ENCODE measurements around the gene SARM1. TPM values are rescaled to one million over a fixed set of nuclear protein-coding genes. Genes with fewer than 3 reads are reported as not detected.

Gene SARM1
- total RNA-seq, 6 experiments from 2014 or later, result 15.1 to 18.9 (median 16.8) TPM

- Mint-ChIP-seq H3K4me3 (no peak overlapping the region), H3K4me1 (ENCODE audit: low read depth) (peaks cover 4% of the 10 kb centered on the region), H3K9me3 (no peaks in the 10 kb centered on the region), H3K27me3 (ENCODE audit: insufficient read depth) (no peaks in the 10 kb centered on the region; the same call in 1 of the 2 replicates), H3K36me3 (ENCODE audit: low read depth) (peaks cover 14% of the 10 kb centered on the region), H3K27ac (no peak overlapping the region)
- DNase-seq, result no peak
- TF ChIP-seq CTCF (IDR thresholded peaks at IDR 0.05), result no peak
Observed at GRCh38 chr17:28385406-28385805, 13.9 kb downstream of the SARM1 start.

DNA sequence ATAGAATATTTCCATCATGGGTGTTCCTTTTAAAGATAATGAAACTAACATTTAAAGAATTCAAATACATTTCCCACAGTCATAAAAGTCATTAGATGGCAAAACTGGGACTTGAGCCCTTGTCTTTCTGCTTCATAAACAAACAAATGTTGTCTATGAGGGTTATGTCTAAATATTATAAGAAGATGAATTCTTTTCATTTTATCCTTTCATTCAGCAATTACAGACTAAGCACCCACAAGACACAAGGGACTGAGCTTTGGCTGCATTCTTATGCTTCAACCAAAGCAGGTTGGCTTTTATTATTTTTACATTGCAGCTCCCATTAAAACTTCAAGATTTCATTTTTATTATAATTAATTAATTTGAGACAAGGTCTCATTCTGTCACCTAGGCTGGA lies 14.9 kb downstream of the SARM1 start:
- Mint-ChIP-seq H3K36me3 (ENCODE audit: low read depth) (peaks cover 24% of the 10 kb centered on the region), H3K4me1 (ENCODE audit: low read depth) (no peaks in the 10 kb centered on the region), H3K9me3 (no peaks in the 10 kb centered on the region), H3K4me3 (no peak overlapping the region), H3K27me3 (ENCODE audit: insufficient read depth) (no peaks in the 10 kb centered on the region; the same call in 1 of the 2 replicates), H3K27ac (no peak overlapping the region)
- no peak for TF ChIP-seq CTCF (IDR thresholded peaks at IDR 0.05)
- DNase-seq, result no peak

- no peak overlapping the region for H3K4me3 Mint-ChIP-seq
- no peak for DNase-seq
- no peaks in the 10 kb centered on the region; the same call in 1 of the 2 replicates for H3K27me3 Mint-ChIP-seq (ENCODE audit: insufficient read depth)
- H3K36me3 Mint-ChIP-seq (ENCODE audit: low read depth), result peaks cover 25% of the 10 kb centered on the region
- no peaks in the 10 kb centered on the region for H3K4me1 Mint-ChIP-seq (ENCODE audit: low read depth)
- H3K27ac Mint-ChIP-seq, result no peak overlapping the region
- TF ChIP-seq CTCF (IDR thresholded peaks at IDR 0.05), result no peak
- H3K9me3 Mint-ChIP-seq, result no peaks in the 10 kb centered on the region
Observed at GRCh38 chr17:28388106-28388505, 16.6 kb downstream of the SARM1 start.

DNA sequence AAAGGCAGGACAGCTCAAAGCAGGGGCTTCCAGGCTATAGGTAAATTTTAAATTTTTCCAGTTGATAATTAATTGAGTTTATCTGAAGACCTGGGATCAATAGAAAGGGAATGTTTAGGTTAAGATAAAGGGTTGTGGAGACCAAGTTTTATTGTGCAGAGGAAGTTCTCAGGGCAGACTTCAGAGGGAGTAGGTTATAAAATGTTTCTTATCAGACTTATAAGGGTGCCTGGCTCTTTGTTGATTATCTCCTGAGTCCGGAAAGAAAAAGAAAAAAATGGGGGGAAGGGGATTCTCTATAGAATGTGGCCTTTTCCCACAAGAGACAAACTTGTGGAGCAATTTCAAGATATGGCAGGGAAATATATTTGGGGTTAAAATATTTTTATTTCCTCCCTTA lies 18.6 kb downstream of the SARM1 start:
- Mint-ChIP-seq H3K27ac (no peak overlapping the region), H3K4me1 (ENCODE audit: low read depth) (peaks cover 17% of the 10 kb centered on the region), H3K9me3 (no peaks in the 10 kb centered on the region), H3K36me3 (ENCODE audit: low read depth) (peaks cover 20% of the 10 kb centered on the region), H3K27me3 (ENCODE audit: insufficient read depth) (no peaks in the 10 kb centered on the region; the same call in 1 of the 2 replicates), H3K4me3 (no peak overlapping the region)
- no peak for DNase-seq
- TF ChIP-seq CTCF (IDR thresholded peaks at IDR 0.05), result no peak

DNA sequence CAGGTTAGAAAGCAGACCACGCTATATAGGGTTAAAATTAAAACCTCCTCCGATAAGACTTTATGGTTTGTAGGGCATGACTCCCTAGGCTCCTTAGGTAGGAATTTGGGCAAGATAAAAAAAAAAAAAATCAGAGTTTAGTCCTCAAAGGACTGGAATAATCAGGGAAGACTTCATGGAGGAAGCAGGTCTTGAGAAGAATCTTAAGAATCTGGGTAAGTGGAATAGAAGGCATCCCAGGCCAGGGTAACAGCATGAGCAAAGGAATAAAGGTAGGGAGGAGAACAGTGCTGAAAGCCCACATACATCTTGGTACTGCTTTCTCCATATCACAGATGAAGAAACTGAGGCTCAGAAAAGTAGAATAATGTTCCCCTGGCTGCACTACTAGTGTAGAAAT lies 19.1 kb downstream of the SARM1 start:
- no peak for DNase-seq
- Mint-ChIP-seq H3K27me3 (ENCODE audit: insufficient read depth) (no peaks in the 10 kb centered on the region; the same call in 1 of the 2 replicates), H3K27ac (no peak overlapping the region), H3K9me3 (no peaks in the 10 kb centered on the region), H3K36me3 (ENCODE audit: low read depth) (peaks cover 20% of the 10 kb centered on the region), H3K4me1 (ENCODE audit: low read depth) (peaks cover 21% of the 10 kb centered on the region), H3K4me3 (no peak overlapping the region)
- no peak for TF ChIP-seq CTCF (IDR thresholded peaks at IDR 0.05)

DNA sequence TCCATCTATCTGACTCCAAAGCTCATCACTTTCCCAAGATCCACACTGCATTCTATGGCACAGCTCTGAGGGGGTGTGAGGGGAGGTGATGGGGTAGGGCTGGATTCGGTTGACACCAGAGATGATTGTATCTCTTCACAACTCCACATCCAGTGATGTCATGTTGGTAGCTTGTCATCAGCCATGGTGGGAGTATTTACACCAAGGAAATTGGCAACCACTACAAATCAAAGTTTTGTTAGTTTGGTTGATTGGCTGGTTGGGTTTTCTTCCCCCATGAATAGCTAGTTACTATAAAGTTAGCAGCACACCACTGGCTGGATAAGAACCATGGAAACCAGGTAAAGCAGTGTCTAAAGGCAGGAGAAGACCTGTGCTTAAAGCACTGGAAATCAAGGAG lies 19.5 kb downstream of the SARM1 start:
- Mint-ChIP-seq H3K4me3 (no peak overlapping the region), H3K36me3 (ENCODE audit: low read depth) (peaks cover 20% of the 10 kb centered on the region), H3K4me1 (ENCODE audit: low read depth) (peaks cover 22% of the 10 kb centered on the region), H3K27ac (no peak overlapping the region; the same call in 1 of the 2 replicates), H3K9me3 (no peaks in the 10 kb centered on the region), H3K27me3 (ENCODE audit: insufficient read depth) (no peaks in the 10 kb centered on the region; the same call in 1 of the 2 replicates)
- no peak for DNase-seq
- no peak for TF ChIP-seq CTCF (IDR thresholded peaks at IDR 0.05)

Measured in HFFc6 (cell line).